HEK293 (cell line): Measurements from ENCODE around the gene RAB24.

Experiments
- AEBP2 ChIP-seq: fragments of 450-650 bp; formaldehyde crosslinking; IDR thresholded peaks from 2 replicates; pipeline ENCODE4 v1.5.1; 2016; ENCODE audit warnings: missing biosample characterization, missing genetic modification characterization, borderline replicate concordance
- CTCF ChIP-seq: fragments of 450-650 bp; formaldehyde crosslinking; IDR thresholded peaks from 2 replicates; pipeline ENCODE4 v1.5.1; 2016; ENCODE audit warnings: missing biosample characterization, missing genetic modification characterization
- GLIS1 ChIP-seq: fragments of 450-650 bp; formaldehyde crosslinking; IDR thresholded peaks from 2 replicates; pipeline ENCODE4 v1.5.1; 2016; ENCODE audit warnings: missing biosample characterization, missing genetic modification characterization
- OSR2 ChIP-seq: fragments of 450-650 bp; formaldehyde crosslinking; IDR thresholded peaks from 2 replicates; pipeline ENCODE4 v1.5.1; 2016; ENCODE audit warnings: missing biosample characterization, missing genetic modification characterization
- ZBTB10 ChIP-seq: fragments of 450-650 bp; formaldehyde crosslinking; IDR thresholded peaks from 2 replicates; pipeline ENCODE4 v1.5.1; 2016; ENCODE audit warnings: missing biosample characterization, missing genetic modification characterization
- ZBTB20 ChIP-seq: fragments of 450-650 bp; formaldehyde crosslinking; IDR thresholded peaks from 2 replicates; pipeline ENCODE4 v1.5.1; 2016; ENCODE audit warnings: missing biosample characterization, missing genetic modification characterization
- ZBTB48 ChIP-seq: fragments of 450-650 bp; formaldehyde crosslinking; IDR thresholded peaks from 2 replicates; pipeline ENCODE4 v1.5.1; 2016; ENCODE audit warnings: missing biosample characterization, missing genetic modification characterization
- ZIC2 ChIP-seq: fragments of 450-650 bp; formaldehyde crosslinking; IDR thresholded peaks from 2 replicates; pipeline ENCODE4 v1.5.1; 2016; ENCODE audit warnings: missing biosample characterization, missing genetic modification characterization
- ZNF148 ChIP-seq: fragments of 450-650 bp; formaldehyde crosslinking; IDR thresholded peaks from 2 replicates; pipeline ENCODE4 v1.5.0; 2017; ENCODE audit warnings: missing biosample characterization, missing genetic modification characterization, borderline replicate concordance
- ZNF221 ChIP-seq: fragments of 450-650 bp; formaldehyde crosslinking; IDR thresholded peaks from 2 replicates; pipeline ENCODE4 v1.5.1; 2017; ENCODE audit warnings: missing biosample characterization, missing genetic modification characterization, borderline replicate concordance
- ZNF274 ChIP-seq, 2 experiments: fragments of 200-500 bp in 1 of 2; fragments of 450-650 bp in 1 of 2; sonication (Bioruptor generic) in 1 of 2; formaldehyde crosslinking in 1 of 2; IDR thresholded peaks; 2 replicates each; pipeline versions ENCODE4 v1.5.1 to v1.6.1; 2014 to 2016; ENCODE audit warnings: borderline replicate concordance in 1 of 2, inconsistent platforms in 1 of 2, low read length in 1 of 2, missing biosample characterization in 1 of 2, missing genetic modification characterization in 1 of 2
- ZNF292 ChIP-seq: fragments of 450-650 bp; formaldehyde crosslinking; IDR thresholded peaks from 2 replicates; pipeline ENCODE4 v1.5.1; 2016; ENCODE audit warnings: low read depth, missing biosample characterization, missing genetic modification characterization, borderline replicate concordance
- ZNF311 ChIP-seq: fragments of 450-650 bp; formaldehyde crosslinking; IDR thresholded peaks from 2 replicates; pipeline ENCODE4 v1.5.1; 2017; ENCODE audit warnings: missing biosample characterization, missing genetic modification characterization, borderline replicate concordance
- ZNF335 ChIP-seq: fragments of 450-650 bp; formaldehyde crosslinking; conservative IDR thresholded peaks from 2 replicates; pipeline ENCODE4 v1.5.1; 2016; ENCODE audit warnings: missing biosample characterization, missing genetic modification characterization
- ZNF37A ChIP-seq: fragments of 450-650 bp; IDR thresholded peaks from 2 replicates; pipeline ENCODE4 v1.5.1; 2018; ENCODE audit warnings: missing biosample characterization, missing genetic modification characterization
- ZNF394 ChIP-seq: fragments of 450-650 bp; formaldehyde crosslinking; IDR thresholded peaks from 2 replicates; pipeline ENCODE4 v1.5.1; 2016; ENCODE audit warnings: missing biosample characterization, missing genetic modification characterization, mild to moderate bottlenecking, moderate library complexity, borderline replicate concordance
- ZNF423 ChIP-seq: fragments of 450-650 bp; formaldehyde crosslinking; IDR thresholded peaks from 2 replicates; pipeline ENCODE4 v1.5.1; 2016; ENCODE audit warnings: missing biosample characterization, missing genetic modification characterization
- ZNF426 ChIP-seq: fragments of 450-650 bp; formaldehyde crosslinking; IDR thresholded peaks from 2 replicates; pipeline ENCODE4 v1.5.1; 2017; ENCODE audit warnings: missing biosample characterization, missing genetic modification characterization, mild to moderate bottlenecking, inconsistent platforms, moderate library complexity
- ZNF555 ChIP-seq: fragments of 450-650 bp; formaldehyde crosslinking; conservative IDR thresholded peaks from 2 replicates; pipeline ENCODE4 v1.5.1; 2017; ENCODE audit warnings: missing biosample characterization, mild to moderate bottlenecking, missing genetic modification characterization, inconsistent platforms
- ZNF610 ChIP-seq: fragments of 450-650 bp; formaldehyde crosslinking; IDR thresholded peaks from 2 replicates; pipeline ENCODE4 v1.5.1; 2016; ENCODE audit warnings: missing biosample characterization, missing genetic modification characterization, borderline replicate concordance
- ZNF623 ChIP-seq: fragments of 450-650 bp; formaldehyde crosslinking; IDR thresholded peaks from 2 replicates; pipeline ENCODE4 v1.5.1; 2016; ENCODE audit warnings: missing biosample characterization, missing genetic modification characterization
- ZNF639 ChIP-seq: fragments of 450-650 bp; formaldehyde crosslinking; IDR thresholded peaks from 2 replicates; pipeline ENCODE4 v1.5.1; 2016; ENCODE audit warnings: missing biosample characterization, missing genetic modification characterization
- ZNF704 ChIP-seq: fragments of 450-650 bp; formaldehyde crosslinking; IDR thresholded peaks from 2 replicates; pipeline ENCODE4 v1.5.1; 2016; ENCODE audit warnings: missing biosample characterization, missing genetic modification characterization
- ZNF768 ChIP-seq: fragments of 450-650 bp; formaldehyde crosslinking; IDR thresholded peaks from 2 replicates; pipeline ENCODE4 v1.5.1; 2018; ENCODE audit warnings: missing biosample characterization, mild to moderate bottlenecking, missing genetic modification characterization
- ZNF776 ChIP-seq: fragments of 450-650 bp; formaldehyde crosslinking; IDR thresholded peaks from 2 replicates; pipeline ENCODE4 v1.5.0; 2017; ENCODE audit warnings: missing biosample characterization, missing genetic modification characterization, borderline replicate concordance
- ZNF830 ChIP-seq: fragments of 450-650 bp; IDR thresholded peaks from 2 replicates; pipeline ENCODE4 v1.5.0; 2018; ENCODE audit warnings: missing biosample characterization, missing genetic modification characterization, low read depth, mild to moderate bottlenecking, moderate library complexity
- ZSCAN30 ChIP-seq: fragments of 450-650 bp; IDR thresholded peaks from 2 replicates; pipeline ENCODE4 v1.5.1; 2018; ENCODE audit warnings: missing biosample characterization, mild to moderate bottlenecking, missing genetic modification characterization, moderate library complexity

Gene RAB24

GRCh38 chr5:177303121-177303924 is at the start of gene RAB24, which contains the start of gene PRELID1 (continued):
- TF ChIP-seq CTCF (peak; percentile 91), ZNF623 (tag by site-specific recombination) (no peak), AEBP2 (tag by site-specific recombination) (no peak), ZNF423 (tag by site-specific recombination) (peak; percentile 57; the same call in 1 of the 2 replicates), ZSCAN30 (tag by site-specific recombination) (peak; percentile 75; the same call in 1 of the 2 replicates), ZNF555 (tag by site-specific recombination) (no peak), ZNF335 (tag by site-specific recombination) (peak; percentile 91), ZIC2 (tag by site-specific recombination) (peak; percentile 77), ZNF776 (no peak), ZNF274 (IDR thresholded peaks at IDR 0.05; ENCODE audit: low read length) (no peak), ZNF274 (tag by site-specific recombination; IDR thresholded peaks at IDR 0.05; ENCODE audit: borderline replicate concordance) (no peak), ZNF148 (no peak), ZNF311 (tag by site-specific recombination) (no peak), ZNF37A (tag by site-specific recombination) (no peak), ZNF292 (no peak), OSR2 (tag by site-specific recombination) (peak; percentile 89), ZNF610 (0 out of 2 replicates have a peak, but pooled peaks have one; percentile 26), GLIS1 (peak; percentile 68), ZNF768 (tag by site-specific recombination) (no peak), ZNF639 (no peak), ZBTB48 (tag by site-specific recombination) (0 out of 2 replicates have a peak, but pooled peaks have one; percentile 28), ZBTB20 (tag by site-specific recombination) (peak; percentile 85), ZNF426 (no peak), ZNF221 (no peak), ZNF830 (tag by site-specific recombination) (no peak), ZNF394 (tag by site-specific recombination) (no peak), ZBTB10 (tag by site-specific recombination) (peak; percentile 90), ZNF704 (no peak)
